Measurements from ENCODE around the gene RPS10. TPM values are rescaled to one million over a fixed set of nuclear protein-coding genes. Genes with fewer than 3 reads are reported as not detected.
A peak's percentile ranks its signal among the peaks of the same experiment; 100 is the strongest.

RPS10 gene
- total RNA-seq = 6,119 TPM

DNA sequence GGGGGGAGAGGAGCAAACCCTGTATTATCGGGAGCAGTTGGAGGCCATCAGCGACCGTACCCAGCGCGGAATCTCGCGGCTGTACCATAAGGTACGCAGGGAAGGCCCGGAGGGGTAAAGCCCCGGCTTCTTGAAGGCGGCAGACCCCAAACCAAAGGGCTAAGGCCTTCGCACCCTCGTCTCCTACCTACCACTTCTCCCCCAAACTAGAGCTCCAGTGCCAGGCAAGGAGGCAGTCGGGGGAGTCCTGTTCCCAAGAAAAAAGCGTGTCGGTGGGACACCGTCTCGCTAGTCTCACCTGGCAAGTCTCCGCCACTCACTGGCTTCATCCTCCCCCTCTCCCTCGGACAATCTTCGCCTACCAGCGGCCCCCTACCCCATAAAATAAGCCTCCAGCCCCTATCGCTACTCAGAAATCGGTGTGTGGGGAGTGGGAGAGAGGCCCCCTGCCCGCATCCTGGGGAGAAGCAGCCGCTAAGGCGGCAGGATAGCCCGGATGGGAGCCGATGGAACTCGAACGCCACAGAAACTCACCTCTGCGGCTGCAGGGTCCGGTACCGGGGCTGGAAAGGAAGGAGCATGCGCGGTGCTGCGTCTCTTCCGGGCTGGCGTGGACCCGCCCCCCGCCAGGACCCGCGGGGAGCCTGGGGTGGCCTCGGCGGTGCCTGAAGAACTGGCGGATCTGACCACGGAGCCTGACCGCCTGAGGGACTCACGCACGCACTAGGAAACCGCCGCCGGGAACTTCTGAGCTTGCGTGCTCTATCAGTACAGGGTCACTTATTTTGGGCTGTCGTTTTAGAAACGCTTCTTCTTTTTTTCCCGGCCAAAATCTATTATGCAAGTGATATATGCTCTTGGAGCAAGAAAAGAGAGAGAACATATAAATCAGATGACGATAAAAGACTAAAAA, at the start of gene RPS10:
Gene RPS10 (minus strand): TSS at position 572 of the 913 bp plus-strand sequence. CDS start 848 bp downstream, outside the sequence.
- DNase-seq (ENCODE audit: low read depth in 2 of 3, low spot score in 2 of 3) = peak; percentile 80 to 91 (median 91)

DNA sequence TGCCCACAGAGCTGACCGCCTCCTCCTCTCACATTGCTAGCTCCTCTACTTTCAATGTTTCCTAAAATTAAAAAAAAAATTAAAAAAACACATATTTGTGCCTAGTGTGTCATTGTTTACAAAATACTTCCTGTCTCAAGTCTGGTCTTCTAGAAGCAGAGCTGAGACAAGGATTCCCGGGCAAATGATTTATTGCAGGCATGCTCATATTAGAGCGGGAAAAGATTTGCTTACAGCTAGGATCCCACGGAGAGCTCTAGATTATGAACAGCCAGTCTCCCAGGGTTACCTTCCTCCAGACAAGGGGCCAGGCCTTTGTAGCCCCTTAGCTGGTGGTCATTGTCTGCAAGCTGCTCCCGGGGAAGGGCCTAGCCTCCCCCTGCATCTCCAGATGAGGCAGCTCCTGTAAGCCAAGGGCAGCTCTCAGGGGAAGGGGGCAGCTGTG, 49.4 kb upstream of the RPS10 start:
- DNase-seq (ENCODE audit: low read depth in 2 of 3, low spot score in 2 of 3) = no peak

DNA sequence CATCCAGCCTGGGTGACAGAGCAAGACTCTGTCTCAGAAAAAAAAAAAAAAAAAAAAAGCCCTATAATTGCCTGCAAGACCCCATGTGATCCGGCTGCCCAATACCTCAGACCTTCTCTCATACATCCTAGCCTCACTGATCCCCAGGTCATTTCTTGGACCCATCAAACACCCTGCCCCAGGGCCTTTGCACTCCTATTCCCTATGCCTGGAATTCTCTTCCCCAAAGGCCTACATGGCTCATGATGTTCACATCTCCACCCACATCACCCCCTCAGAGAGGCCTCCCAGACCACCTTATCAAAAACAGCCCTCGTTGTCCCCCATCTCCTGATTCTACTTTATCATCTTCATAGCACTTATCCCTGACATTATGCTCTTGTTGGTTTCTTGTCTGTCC, 48.9 kb upstream of the RPS10 start:
- no peak for DNase-seq (ENCODE audit: low read depth in 2 of 3, low spot score in 2 of 3)

DNA sequence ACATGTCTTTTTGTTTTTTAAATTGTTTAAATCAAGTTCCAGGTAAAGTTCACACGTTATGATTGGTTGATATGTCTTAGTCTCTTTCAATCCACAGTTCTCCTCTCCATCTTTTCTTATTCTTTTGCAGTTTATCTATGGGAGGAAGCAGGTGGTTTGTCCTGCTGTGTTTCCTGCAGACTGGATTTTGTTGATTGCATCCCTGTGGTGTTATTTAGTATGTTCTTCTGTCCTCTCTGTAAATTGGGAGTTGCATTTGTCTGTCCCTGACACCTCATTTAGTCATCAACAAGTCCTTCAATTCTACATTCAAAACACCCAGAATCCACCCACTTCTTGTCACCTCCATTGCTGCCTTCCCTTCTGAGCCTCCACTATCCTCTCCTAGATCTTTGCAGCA, 48.1 kb upstream of the RPS10 start:
- DNase-seq (ENCODE audit: low read depth in 2 of 3, low spot score in 2 of 3) = no peak

DNA sequence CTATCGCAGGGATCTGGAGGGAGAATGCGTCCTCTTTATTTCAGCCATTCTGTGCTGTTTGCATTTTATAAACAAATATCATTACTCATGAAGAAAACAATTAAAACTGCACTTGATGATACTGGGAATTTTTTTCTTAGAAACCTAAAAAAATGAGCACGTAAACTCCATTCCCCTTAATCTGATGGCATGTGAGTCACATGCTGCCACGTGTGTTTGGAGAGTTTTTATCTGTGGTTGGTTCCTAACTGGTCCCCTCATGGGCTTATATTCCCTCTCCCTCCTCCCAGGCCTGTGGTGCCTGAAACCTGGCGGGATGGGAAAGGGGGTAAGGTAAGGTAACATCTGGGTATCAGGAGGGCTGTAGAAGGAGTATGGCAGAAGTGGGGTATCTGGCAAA, 46.6 kb upstream of the RPS10 start:
- no peak for DNase-seq (ENCODE audit: low read depth in 2 of 3, low spot score in 2 of 3)

DNA sequence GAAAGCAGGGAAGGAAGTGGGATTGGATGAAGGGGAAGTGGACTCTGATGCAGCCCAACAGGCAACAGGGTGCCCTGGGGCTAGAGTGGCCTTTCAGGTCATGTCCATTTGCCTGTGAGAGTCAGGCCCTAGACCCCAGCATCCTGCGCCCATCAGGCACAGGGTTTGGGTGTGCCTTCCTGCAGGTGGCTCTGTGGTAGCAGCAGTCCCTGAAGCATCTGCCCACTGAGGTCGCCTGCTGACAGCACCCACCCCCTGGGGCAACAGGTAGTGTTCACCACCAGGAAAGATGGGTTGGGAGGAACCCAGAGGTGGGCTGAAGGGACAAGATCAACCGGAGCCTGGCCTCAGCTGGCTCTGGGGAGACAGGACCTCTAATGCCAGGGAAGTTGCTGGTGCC, 43.6 kb upstream of the RPS10 start:
- DNase-seq (ENCODE audit: low read depth in 2 of 3, low spot score in 2 of 3) = no peak

DNA sequence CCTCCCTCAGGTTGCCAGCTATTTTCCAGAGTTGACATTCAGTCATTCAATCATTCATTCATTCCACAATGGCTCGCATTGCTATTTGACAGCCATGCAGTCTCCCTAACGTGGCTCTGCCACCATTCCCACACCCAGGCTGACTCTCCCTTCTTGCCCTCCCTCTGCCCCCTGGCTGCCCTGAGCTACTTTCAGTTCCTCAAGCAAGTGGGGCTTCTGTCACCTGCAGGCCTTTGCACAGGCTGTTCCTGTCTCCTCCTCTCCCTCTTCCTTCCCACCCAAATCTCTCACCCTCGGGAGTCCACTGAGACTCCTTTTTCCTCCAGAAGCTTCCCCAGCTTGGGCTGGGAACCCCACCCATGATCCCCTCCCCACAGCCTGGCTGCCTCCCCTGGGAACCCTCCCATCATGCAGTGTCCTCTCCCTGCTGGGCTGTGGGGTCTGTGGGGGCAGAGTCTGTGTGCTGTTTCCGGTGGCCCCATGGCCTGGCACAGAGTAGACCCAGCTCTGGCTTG, 42.6 kb upstream of the RPS10 start:
- DNase-seq (ENCODE audit: low read depth in 2 of 3, low spot score in 2 of 3) = no peak

DNA sequence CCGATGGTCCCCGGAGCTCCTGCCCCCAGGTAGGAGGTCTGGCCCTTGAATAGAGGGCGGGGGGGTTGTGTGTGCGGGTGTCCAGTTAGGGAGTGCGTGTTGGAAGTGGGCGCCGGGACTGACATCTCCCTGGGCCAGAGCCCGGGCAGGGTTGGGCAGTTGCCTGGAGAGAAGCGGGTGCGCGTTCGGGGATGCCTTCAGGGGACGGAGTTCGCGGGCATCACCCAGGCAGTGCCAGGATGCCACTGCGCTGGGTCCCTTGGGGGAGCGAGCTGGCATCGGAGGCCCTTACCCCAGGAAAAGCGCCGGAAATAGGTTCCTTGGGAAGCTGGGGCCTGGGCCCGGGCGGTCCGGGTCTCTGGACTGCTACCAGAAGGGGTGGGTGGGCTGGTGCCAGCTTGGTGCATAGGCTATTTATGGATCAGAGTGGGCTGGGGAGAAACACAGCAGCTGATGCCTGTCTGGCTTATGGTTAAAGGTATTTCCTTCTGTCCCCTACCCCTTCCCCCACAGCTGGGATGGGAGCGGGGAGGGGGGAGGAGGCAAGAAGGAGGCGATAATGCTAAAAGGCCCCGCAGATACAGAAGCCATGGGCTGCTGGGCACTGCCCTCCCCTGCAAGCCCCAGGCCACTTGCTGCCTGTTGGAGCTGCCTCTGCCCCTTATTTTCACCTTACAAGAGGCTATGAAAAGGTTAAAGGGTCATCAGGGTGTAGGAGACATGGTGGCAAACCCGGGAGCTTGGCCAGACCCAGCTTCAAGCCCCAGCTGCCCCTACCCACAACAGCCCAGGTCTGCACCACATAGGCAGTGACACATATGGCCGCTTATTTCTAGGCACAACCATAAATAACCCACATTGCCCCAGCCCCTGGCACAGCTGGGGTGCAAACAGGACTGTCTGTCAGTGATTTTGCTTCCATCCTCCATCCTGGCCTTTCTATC, 40.6 kb upstream of the RPS10 start:
- DNase-seq (ENCODE audit: low read depth in 2 of 3, low spot score in 2 of 3) = no peak

DNA sequence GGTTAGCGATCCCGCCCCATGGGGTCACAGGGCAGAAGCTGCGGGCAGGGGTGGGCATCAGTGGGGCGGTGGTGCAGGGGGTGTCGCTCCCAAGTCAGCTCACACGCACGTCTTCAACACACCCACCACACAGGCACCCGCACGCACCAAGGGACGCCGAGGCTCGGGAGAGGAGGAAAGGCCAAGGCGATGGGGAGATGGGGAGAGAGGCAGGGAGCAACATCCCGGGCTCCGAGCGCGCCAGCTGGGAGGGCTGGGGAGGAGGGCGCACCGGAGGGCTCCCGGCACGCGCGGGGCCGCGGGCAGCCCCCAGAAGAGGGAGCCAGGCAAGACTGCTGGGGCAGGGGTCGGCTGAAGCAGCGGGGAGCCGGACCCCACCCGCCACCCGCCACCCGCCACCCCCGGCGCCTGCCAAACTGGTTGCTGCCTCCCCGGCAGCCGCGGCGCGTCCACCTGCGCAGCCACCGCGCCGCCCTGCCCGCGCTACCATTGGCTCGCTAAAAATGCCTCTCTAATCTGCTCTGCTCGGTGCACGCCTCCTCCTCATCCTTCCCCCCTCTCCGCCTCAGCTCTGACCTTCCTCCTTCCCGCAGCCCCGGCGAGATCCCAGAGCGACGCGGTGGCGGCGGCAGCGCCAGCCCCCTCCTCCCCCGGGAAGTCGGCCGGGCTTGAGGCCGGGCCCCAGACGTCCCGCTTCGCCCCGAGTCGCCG, 39.8 kb upstream of the RPS10 start, which contains the start of gene PACSIN1:
Gene PACSIN1 (plus strand): TSS at position 546 of the 711 bp plus-strand sequence. CDS start 60,230 bp downstream, outside the sequence.
- DNase-seq (ENCODE audit: low read depth in 2 of 3, low spot score in 2 of 3) = peak in 2 of 3 donors; percentile 30 to 39

DNA sequence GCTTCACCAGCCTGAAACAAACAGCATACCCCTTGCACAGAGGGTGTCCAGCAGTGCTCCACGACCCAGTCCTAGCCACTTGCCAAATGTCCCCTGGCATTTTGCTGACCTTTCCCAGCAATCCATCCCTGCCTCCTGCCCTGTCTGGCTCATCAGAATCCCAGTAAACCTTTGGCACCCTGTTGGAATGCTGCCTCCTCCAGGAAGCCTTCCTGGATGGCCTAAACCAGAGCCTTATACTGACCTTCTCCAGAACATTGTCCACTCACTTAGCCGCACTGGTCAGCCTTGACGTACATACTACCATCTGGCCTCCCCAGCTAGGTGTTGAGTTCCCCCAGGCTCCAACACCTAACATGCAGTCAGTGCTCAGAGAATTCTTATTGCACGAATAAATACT, 38.0 kb upstream of the RPS10 start:
- no peak for DNase-seq (ENCODE audit: low read depth in 2 of 3, low spot score in 2 of 3)

DNA sequence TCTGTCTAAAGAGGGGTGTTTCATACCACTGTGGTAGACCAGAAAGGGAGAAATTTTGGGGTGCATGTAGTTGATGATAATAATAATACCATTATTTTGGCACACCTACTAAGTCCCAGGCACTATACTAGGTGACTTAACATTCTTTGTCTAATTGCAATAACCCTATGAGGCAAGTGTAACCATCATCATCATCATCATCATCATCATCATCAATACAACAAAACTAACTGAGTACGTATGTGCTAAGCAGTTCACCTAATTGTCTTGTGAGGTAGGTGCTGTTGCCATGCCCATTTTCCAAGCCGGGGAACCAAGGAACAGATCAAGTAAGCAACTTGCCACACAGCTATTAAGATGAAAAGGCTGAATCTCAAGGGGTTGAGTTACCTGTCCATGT, 37.4 kb upstream of the RPS10 start:
- DNase-seq (ENCODE audit: low read depth in 2 of 3, low spot score in 2 of 3) = no peak

DNA sequence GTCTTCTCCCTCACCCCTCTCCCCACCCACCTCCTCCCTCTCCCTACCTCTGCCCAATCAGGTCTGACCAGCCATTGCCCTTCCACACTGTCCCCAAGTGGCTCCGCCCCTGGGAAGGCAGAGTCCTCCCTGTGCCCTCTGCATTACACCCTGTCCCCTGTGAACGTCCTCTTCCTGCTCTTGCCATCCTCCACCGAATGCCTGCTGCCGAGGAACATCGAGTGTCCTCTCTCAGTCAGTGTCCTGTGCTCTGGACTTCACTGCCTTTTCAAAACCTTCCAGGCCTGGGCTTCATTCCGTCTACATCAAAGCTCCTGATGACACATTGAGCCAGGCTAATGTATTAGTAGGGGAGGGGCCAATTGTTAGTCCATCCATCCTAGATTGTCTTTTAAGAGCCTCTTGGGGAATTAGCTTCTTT, 36.7 kb upstream of the RPS10 start:
- DNase-seq (ENCODE audit: low read depth in 2 of 3, low spot score in 2 of 3) = no peak

DNA sequence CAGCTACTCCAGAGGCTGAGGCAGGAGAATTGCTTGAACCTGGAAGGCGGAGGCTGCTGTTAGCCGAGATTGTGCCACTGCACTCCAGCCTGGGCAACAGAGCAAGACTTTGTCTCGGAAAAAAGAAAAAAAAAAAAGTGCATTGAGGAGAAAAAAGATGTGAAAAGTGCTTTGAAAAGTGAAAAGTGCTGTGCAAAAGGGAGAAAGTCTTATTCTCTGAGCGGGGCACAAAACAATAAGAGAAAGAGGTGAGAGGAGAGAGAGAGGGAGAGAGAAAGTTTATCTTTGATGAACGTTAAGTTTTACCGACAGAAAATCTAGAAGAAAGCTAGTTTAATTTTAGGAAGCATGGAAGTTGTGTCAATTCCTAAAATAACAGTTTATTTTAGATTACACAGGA, 36.1 kb upstream of the RPS10 start:
- DNase-seq (ENCODE audit: low read depth in 2 of 3, low spot score in 2 of 3) = no peak

DNA sequence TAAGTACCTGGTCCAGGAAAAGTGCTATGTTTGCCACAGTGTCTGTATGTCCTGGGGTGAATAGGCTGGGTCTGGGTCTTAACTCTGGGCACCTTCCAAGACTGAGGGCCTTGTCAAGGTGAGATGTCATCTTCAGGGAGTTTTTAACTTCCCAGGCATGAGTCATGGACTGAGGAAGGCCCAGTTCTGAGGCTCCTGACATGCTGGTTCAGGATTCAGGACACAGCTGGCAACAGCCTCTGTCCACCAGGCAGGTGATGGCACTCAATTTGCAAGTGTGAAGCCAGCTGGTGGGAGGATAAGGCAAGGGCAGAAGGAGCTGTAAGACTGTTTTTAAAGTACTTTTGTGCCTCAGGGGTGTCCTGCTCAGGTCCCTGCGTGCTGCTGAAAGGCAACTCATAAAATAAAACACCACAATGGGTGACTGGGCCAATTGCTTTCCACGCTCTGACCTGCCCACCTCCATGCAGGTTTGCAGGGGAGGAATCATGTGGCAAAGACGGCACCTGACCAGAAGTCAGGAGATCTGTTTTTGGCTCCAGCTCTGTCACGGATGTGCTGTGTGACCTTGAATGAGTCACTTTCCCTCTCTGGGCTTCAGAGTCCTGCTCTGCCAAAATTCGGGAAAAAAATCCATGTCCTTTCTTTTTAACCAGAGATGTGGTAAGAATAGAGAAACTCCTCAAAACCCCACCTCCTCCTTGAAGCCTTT, 35.1 kb upstream of the RPS10 start:
- no peak for DNase-seq (ENCODE audit: low read depth in 2 of 3, low spot score in 2 of 3)

DNA sequence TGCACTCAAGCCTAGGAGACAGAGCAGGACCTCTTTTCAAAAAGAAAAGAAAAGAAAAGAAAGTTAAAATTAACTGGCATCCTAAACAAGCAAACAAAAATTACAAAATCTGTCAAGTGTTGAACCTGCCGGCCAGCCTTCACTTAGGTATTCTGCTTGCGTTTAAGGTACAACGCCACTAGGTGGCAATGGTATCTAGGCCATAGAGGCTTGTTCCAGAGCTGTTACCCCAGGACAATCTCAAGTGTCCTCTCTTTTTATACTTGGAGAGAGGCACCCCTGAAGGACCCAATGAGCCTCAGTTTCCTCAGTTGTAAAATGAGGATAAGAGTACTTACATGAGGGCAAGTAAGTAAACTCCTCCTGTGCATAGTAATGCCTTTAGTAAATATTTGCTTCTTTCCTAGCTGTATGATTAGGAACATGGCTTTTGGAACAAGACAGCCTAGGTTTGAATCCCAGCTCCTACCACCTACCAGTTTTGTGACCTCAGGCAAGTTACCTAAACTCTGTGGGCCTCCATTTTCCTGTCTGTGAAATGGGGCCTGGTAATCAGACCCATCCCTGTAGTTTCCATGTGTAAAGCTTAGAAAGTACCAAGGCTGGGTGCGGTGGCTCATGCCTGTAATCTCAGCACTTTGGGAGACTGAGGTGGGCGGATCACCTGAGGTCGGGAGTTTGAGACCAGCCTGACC, 34.2 kb upstream of the RPS10 start:
- DNase-seq (ENCODE audit: low read depth in 2 of 3, low spot score in 2 of 3) = peak; percentile 25 to 69 (median 49)

DNA sequence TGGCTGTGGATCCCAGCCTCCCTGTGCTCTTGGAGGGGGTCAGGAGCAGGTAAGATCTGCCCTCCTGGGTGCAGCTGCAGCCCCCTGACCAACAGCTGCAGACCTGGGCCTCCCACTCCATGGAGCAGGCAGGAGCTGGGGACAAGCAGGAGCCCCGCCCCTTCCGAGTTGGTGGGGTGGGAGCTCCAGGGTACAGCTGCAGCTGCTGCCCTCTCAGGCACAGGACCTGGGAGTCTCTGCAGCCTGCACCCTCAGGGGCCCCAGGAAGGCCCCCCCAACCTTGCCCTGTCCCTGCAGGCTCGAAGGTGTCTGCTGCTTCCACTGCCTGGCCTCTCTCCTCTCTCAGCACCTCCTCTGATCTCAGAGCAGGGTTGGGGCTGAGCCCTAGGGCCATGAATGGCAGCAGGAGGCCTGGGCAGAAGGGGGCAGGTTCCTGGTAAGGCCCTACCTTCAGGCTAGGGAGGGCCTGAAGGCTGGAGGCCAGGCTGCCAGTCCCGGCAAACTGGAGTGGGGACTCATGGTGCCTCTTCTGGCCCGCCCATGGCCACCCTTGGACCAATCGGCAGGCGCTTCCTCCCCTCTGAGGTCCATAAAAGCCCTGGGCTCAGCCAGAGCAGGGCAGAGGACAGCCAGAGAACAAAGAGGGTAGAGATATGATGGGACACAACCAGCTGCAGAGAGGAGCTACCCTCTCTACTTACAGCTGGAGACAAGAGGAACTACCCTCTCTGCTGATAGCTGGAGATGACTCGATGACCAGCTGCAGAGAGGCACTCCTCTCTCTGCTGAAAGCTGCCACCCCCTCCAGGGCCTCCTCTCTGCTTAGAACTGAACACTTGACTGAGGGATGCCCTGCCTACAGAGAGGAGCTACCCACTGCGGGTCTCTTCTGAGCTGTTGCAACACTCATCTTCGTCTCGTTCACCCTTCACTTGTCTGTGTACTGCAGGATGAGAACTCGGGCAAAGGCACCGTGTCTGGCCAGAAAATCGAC, 32.2 kb upstream of the RPS10 start:
- DNase-seq (ENCODE audit: low read depth in 2 of 3, low spot score in 2 of 3) = no peak

DNA sequence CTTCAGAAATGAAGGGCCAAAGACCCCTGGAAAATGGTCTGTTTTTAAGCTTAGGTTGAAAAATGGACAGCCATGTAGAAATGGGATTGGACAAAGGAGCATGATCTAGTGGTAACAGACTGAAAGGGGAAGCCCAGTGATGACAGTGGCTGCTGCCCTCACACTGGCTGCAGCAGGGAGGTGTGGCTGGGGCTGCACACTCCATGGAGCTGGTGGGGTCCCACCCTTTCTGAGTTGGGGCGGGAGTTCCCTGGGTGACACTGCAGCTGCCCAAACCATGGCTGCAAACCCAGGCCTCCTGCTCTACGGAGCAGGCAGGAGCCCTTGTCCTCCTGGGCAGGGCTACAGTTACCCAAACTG, 31.5 kb upstream of the RPS10 start:
- no peak for DNase-seq (ENCODE audit: low read depth in 2 of 3, low spot score in 2 of 3)

DNA sequence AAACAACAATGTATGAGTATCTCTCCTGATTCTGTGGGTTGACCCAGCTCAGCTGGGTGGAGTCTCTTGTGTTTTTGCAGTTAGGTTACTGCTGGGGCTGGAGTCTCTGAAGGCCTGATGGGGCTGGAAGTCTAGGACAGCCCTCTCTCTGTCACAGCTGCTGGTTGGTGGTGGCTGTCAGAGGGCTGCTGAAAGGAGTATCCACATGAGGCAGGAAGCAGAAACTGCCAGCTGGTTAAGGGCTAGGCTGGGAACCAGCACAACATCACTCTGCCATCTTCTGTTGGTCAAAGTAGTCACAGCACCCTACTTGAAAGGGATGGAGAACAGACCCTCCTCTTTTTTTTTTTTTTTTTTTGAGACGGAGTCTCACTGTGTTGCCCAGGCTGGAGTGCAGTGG, 30.0 kb upstream of the RPS10 start:
- DNase-seq (ENCODE audit: low read depth in 2 of 3, low spot score in 2 of 3) = peak in 2 of 3 donors; percentile 15 to 37
